HepG2 (cell line): ENCODE results near the gene TFG.

Source experiments
- BRCA1 ChIP-seq: sonication (generic); formaldehyde crosslinking; IDR thresholded peaks from 2 replicates; pipeline ENCODE4 v1.4.0; 2020; ENCODE audit warnings: missing genetic modification reagents
- KLF9 ChIP-seq: IDR thresholded peaks from 2 replicates; pipeline ENCODE4 v1.6.1; 2016; ENCODE audit warnings: low read depth
- MXD4 ChIP-seq: IDR thresholded peaks from 2 replicates; pipeline ENCODE4 v1.6.1; 2016; ENCODE audit warnings: mild to moderate bottlenecking, missing biosample characterization, missing genetic modification reagents
- TARDBP ChIP-seq: sonication (generic); formaldehyde crosslinking; IDR thresholded peaks from 2 replicates; pipeline ENCODE4 v1.8.0; 2022; ENCODE audit warnings: mild to moderate bottlenecking, missing genetic modification reagents
- ZBTB38 ChIP-seq: sonication (generic); formaldehyde crosslinking; IDR thresholded peaks from 2 replicates; pipeline ENCODE4 v1.5.1; 2020; ENCODE audit warnings: mild to moderate bottlenecking, missing genetic modification reagents
- ZFP1 ChIP-seq: IDR thresholded peaks from 2 replicates; pipeline ENCODE4 v1.6.1; 2016

DNA sequence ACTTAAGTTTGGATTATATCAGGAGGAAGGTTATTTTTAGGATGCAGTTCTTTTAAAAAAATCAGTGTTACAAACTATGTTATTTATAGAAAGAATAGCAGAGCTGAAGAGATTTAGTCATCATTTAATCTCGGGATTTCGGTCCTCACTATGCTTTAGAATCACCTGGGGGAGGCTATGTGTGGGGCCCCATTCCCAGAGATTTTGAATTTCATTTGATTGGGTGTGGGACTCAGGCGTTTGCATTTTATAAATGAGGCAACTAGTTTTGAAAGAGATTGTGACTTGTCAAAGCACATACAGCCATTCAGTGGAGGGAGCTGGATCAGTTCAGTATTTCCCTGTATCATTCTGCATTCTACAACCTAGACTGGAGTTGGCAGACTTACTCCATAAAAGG, 36.8 kb downstream of the TFG start:
- TF ChIP-seq ZFP1 (CRISPR knock-in tag) (no peak), MXD4 (CRISPR knock-in tag) (no peak), TARDBP (CRISPR knock-in tag) (no peak), ZBTB38 (CRISPR knock-in tag) (no peak), BRCA1 (CRISPR knock-in tag) (no peak), KLF9 (no peak)
